GM18870 (cell line): ENCODE measurements around the gene MAP4K1.

Experiments used
- ATAC-seq: cut with Tn5 transposase; IDR thresholded peaks from one replicate; pipeline ENCODE4 v1.9.1; 2021; ENCODE audit warnings: moderate library complexity; ENCODE audit not compliant: unreplicated experiment

The MAP4K1 gene

DNA sequence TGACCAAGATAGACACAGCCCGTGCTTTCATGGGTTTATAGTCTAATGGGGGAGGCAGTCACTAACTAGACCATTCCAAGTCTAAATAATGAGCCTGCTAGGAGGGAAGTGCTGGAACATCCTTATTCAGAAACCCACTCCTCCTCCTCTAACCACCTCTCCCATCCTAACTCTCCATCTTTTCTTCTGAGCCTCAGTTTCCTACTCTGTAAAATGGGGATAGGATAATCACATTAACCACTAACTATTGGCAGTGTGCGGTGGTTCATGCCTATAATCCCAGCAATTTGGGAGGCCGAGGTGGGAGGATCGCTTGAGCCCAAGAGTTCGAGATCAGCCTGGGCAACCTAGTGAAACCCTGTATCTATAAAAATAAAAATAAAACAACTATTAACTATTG, 68.7 kb downstream of the MAP4K1 start:
- ATAC-seq: no peak

DNA sequence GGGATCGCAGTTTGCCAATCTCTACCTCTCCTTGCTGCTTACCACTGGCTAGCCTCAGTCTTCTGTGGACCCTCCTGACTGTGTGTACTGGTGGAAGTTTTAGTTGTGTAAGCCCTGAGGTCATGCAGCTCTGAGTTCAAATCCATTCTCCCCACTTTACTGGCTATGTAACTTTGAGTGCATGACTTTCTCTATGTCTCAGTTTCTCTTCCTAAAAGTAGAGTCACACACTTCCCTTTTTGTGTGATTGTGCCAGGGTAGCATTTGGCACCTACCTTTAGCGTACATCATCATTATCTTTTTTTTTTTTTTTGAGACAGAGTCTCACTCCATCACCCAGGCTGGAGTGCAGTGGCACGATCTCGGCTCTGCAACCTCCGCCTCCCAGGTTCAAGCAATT, 70.3 kb downstream of the MAP4K1 start:
- no peak for ATAC-seq

DNA sequence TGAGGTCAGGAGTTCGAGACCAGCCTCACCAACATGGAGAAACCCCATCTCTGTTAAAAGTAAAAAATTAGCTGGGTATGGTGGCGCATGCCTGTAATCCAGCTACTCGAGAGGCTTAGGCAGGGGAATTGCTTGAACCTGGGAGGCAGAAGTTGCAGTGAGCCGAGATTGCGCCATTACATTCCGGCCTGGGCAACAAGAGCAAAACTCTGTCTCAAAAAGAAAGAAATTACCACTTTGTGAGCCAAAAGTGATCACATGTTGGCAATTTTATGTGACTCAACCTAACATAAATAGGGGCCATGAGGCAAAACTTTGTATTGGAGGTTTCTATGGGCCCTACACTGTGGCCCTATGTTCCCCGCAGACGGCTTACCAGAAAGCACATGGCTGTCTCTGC, 72.2 kb downstream of the MAP4K1 start:
- ATAC-seq: no peak

DNA sequence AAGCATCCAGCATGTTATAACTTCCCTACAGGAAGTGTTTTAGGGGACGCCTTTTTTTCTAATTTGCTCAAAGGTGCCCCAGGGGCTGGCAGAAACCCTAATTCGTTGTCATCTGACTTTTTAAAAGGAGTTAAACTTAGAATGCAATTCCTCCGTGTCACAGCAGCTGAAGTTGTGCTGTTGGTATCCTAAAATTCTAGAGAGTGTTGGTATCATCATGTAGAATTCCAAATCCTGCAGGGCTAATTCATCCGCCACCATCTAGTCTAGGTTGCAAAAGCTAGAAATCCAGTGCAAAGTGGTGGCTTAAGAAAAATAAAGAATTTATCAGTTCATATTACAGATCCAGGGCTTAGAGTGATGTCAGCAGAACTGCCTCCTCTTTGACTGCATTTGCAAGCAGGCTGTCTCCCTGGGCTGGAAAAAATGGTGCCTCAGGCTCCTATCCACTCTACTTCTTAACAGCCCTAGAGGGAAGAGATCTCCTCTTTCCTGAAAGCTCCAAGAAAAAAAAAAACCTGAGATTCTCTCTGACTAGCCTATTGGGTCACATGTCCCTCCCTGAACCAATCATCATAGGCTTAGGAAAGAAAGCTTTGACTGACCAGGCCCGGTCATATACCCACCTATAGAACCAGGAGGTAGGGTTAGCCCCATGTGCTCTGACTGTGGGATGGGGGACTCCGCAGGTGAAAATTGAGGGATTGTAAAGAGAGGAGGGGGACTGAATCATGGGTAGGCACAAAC, 73.0 kb downstream of the MAP4K1 start:
- no peak for ATAC-seq

DNA sequence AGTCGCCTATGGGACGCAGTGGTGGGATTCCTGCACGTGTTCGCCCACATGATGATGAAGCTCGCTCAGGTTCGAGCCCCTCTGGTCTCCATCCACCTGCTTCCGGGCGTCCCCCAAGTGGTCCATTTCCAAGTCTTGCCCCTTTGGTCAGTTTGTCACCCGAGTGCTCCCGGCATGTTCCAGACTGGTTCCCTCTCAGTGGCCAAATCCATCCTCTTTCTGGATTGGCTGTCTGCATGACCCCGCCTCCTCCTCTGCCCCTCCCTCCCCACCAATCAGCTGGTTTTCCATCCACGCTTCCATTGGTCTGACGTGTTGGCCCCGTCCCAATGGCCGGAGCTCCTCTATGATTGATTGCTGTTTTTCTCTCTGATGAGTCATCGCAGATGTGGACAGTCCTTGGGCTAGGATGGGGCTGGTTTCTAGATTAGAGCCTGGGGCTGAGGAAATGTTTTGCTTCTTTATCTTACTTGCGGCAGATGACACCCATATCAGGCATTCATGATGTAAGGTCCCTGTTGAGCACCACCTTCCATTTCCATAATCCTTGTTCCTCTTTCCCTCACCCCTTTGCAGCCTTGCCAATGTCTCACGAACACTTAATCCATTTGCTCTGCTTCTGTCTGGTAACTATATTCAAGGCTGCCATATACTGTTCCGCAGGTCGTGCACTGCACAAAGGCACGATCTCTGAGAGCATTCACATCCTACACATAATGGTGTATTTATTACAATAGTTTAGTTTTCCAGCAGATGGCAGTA, 73.8 kb downstream of the MAP4K1 start:
- ATAC-seq: peak; percentile 45

DNA sequence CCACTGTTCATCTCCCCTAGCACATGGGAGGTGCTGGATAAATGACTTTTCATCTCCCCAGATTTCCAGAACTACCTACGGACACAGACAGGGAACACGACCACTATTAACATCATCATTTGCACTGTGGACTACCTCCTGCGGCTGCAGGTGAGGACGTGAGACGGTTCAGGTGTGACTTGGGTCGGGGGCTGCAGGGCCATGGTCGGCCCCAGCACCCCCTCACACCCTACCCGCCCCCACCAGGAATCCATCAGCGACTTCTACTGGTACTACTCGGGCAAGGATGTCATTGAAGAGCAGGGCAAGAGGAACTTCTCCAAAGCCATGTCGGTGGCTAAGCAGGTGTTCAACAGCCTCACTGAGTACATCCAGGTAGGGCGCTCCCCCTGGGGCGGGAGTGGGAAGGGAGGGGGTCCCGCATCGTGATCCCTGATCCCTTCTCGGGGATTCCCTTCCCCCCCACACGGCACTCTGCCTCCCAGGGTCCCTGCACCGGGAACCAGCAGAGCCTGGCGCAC, 74.4 kb downstream of the MAP4K1 start:
- no peak for ATAC-seq

DNA sequence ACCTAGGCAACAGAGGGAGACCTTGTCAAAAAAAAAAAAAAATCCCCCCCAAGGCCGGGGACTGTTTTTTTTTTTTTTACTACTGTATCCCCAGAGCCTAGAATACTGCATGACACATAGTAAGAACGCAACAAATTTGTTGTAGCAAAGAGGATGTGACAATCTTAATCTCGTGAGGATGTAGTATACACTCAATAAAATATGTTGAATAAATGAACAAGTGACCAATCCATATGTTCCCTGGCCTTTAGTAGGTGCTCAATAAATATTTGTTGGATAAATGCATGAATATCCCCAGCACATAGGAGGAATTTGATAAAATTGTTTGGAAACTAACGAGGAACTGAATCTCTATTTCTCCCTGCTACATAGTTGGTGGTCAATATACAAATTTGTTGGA, 75.7 kb downstream of the MAP4K1 start:
- no peak for ATAC-seq

DNA sequence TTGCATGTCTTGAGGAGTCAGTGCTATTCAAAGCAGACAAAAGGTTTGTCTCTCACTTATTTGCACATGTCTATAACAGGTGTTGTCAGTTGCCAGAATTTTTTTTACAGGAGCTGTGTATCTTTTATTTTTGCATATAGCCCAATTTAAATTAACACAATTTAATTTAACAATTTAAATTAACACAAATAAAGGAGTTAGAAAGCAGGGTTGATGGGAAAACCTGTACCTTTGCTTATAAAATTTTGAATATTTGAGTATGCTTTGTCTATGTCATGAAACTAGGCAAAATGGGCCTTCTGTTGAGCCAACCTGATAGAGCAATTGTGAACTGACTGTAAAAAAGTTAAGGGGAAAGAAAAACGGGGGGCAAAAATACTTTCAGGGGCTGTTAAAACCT, 78.0 kb downstream of the MAP4K1 start:
- ATAC-seq: no peak

DNA sequence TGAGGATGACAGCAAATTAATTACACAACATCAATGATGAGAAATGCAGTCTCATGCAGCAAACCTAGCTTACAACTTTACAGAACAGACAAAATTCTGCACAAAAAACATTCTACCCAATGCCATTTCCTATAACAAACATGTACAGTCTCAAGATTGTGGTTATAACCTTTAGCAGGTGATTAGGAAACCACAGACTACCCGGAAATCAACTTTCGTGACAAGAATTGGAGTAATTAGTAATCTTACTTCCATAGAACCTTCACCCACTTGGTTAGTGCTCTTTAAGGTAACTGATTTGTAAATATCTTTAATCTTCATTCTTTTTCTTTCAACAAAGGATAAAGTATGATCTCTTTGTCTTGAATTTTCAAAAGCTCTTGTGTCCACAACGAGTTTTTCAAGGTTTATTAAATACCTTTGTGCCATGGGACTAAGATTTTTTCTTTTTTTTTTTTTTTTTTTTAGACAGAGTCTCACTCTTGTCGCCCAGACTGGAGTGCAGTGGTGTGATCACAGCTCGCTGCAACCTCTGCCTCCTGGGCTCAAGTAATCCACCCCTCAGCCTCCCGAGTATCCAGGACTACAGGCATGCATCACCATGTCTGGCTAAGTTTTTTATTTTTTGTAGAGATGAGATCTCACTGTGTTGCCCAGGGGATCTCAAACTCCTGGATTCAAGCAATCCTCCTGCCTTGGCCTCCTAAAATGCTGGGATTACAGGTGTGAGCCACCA, 78.8 kb downstream of the MAP4K1 start:
- ATAC-seq: no peak

DNA sequence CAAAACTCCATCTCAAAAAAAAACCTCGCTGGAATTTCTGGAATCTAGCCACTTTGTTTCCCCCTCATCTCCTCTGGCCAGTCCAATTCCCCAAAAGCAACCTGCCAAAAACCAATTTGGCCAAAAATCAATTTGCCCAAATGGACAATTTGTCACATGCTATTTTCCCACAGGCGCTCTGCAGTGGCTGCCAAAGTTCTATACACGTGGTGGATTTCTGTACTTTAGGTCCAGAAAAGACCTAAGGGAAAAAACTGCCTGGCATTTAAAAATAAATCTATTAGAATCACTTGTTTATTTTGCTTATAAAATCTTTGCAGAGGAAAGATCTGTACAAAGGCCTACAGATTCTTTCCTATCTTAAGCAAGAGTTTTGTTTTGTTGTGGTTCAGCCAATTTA, 79.4 kb downstream of the MAP4K1 start:
- no peak for ATAC-seq
